Measurements from ENCODE around the gene ANAPC1. TPM values are rescaled to one million over a fixed set of nuclear protein-coding genes. Genes with fewer than 3 reads are reported as not detected.
A peak's percentile ranks its signal among the peaks of the same experiment; 100 is the strongest.
"Not testable (repeated sequence)": the region's sequence is repeated elsewhere in the genome, so short reads cannot be mapped to it uniquely, and the experiment has no call there.

Gene ANAPC1
- total RNA-seq, 6 experiments from 2014 or later = 14.4 to 40.3 (median 17.7) TPM

- H3K36me3 ChIP-seq = no peaks in the 10 kb centered on the region
- H3K4me3 ChIP-seq = no peak overlapping the region
- peaks cover 0 to 29% (median 10%) of the 10 kb centered on the region in 4 donors for H3K4me1 ChIP-seq
- no peaks in the 10 kb centered on the region for H3K9me3 ChIP-seq
- ATAC-seq (no peak), DNase-seq (no peak)
- no peaks in the 10 kb centered on the region for H3K27me3 ChIP-seq
- 45% methylated on average over 3 of the region's 3 CpGs for WGBS (ENCODE audit: insufficient coverage, low coverage, low lambda C conversion rate, missing lambda C conversion rate)
- H3K27ac ChIP-seq = no peak overlapping the region
- TF ChIP-seq CTCF (IDR thresholded peaks at IDR 0.05) (no peak), POLR2A (IDR thresholded peaks at IDR 0.05) (no peak)
- intact Hi-C loops (cut with DNase I) = no loop called here
Measured at GRCh38 chr2:111896024-111896423, 12.0 kb upstream of the ANAPC1 start.

GRCh38 chr2:111884592-111884964, 585 bp upstream of the ANAPC1 start:
- Histone ChIP-seq H3K36me3 (peaks cover 0 to 8% (median 0%) of the 10 kb centered on the region in 4 donors), H3K27me3 (no peaks in the 10 kb centered on the region), H3K27ac (peak overlapping the region; percentile 70 to 84 (median 79)), H3K4me1 (peaks cover 0 to 8% (median 3%) of the 10 kb centered on the region in 4 donors), H3K9me3 (no peaks in the 10 kb centered on the region), H3K4me3 (peak overlapping the region; percentile 98 to 100 (median 99))
- ATAC-seq = peak; percentile 12 to 41 (median 18)
- TF ChIP-seq CTCF (IDR thresholded peaks at IDR 0.05) (no peak), POLR2A (IDR thresholded peaks at IDR 0.05) (no peak)
- intact Hi-C loops (cut with DNase I) = no loop called here
- WGBS (ENCODE audit: insufficient coverage, low coverage, low lambda C conversion rate, missing lambda C conversion rate) = 21% methylated on average over 6 of the region's 11 CpGs
- no peak for DNase-seq

- DNase-seq; H3K9me3 ChIP-seq; H3K27ac ChIP-seq; H3K4me1 ChIP-seq; H3K36me3 ChIP-seq; H3K27me3 ChIP-seq; H3K4me3 ChIP-seq; intact Hi-C loops (cut with DNase I); ATAC-seq: not testable (repeated sequence)
- 83% methylated on average over 2 of the region's 2 CpGs for WGBS (ENCODE audit: insufficient coverage, low coverage, low lambda C conversion rate, missing lambda C conversion rate)
Measured at GRCh38 chr2:111872806-111873205, 11.2 kb downstream of the ANAPC1 start.

GRCh38 chr2:111865124-111865523, 18.9 kb downstream of the ANAPC1 start:
- H3K4me3 ChIP-seq; H3K27ac ChIP-seq; intact Hi-C loops (cut with DNase I); H3K4me1 ChIP-seq; H3K36me3 ChIP-seq; DNase-seq; H3K27me3 ChIP-seq; H3K9me3 ChIP-seq: not testable (repeated sequence)
- peak in 1 of 4 donors; percentile 27 for ATAC-seq
- WGBS (ENCODE audit: insufficient coverage, low coverage, low lambda C conversion rate, missing lambda C conversion rate) = 25% methylated on average over 2 of the region's 3 CpGs

- H3K4me1 ChIP-seq; DNase-seq; H3K27me3 ChIP-seq; H3K4me3 ChIP-seq; intact Hi-C loops (cut with DNase I); H3K36me3 ChIP-seq; H3K9me3 ChIP-seq; H3K27ac ChIP-seq; ATAC-seq: not testable (repeated sequence)
- 0% methylated on average over 2 of the region's 3 CpGs for WGBS (ENCODE audit: insufficient coverage, low coverage, low lambda C conversion rate, missing lambda C conversion rate)
Measured at GRCh38 chr2:111860005-111860404, 24.0 kb downstream of the ANAPC1 start.

GRCh38 chr2:111852544-111852943, 31.4 kb downstream of the ANAPC1 start:
- ATAC-seq; H3K27ac ChIP-seq; H3K27me3 ChIP-seq; H3K4me3 ChIP-seq; H3K9me3 ChIP-seq; intact Hi-C loops (cut with DNase I); DNase-seq; H3K36me3 ChIP-seq; H3K4me1 ChIP-seq: not testable (repeated sequence)
- WGBS (ENCODE audit: insufficient coverage, low coverage, low lambda C conversion rate, missing lambda C conversion rate) = 80% methylated on average over 2 of the region's 3 CpGs

- intact Hi-C loops (cut with DNase I); H3K4me1 ChIP-seq; H3K36me3 ChIP-seq; H3K27me3 ChIP-seq; DNase-seq; H3K9me3 ChIP-seq; H3K4me3 ChIP-seq; H3K27ac ChIP-seq: not testable (repeated sequence)
- peak; percentile 73 to 76 (median 75) for ATAC-seq
- 8% methylated on average over 4 of the region's 4 CpGs for WGBS (ENCODE audit: insufficient coverage, low coverage, low lambda C conversion rate, missing lambda C conversion rate)
- TF ChIP-seq CTCF (IDR thresholded peaks at IDR 0.05) = peak; percentile 26 to 51 (median 50)
Measured at GRCh38 chr2:111850646-111851045, 33.3 kb downstream of the ANAPC1 start.

- H3K9me3 ChIP-seq; H3K36me3 ChIP-seq; H3K4me1 ChIP-seq; H3K4me3 ChIP-seq; intact Hi-C loops (cut with DNase I); H3K27me3 ChIP-seq; DNase-seq; H3K27ac ChIP-seq: not testable (repeated sequence)
- peak; percentile 64 to 73 (median 70) for ATAC-seq
- WGBS (ENCODE audit: insufficient coverage, low coverage, low lambda C conversion rate, missing lambda C conversion rate) = 44% methylated on average over 2 of the region's 3 CpGs
Measured at GRCh38 chr2:111839625-111840282, 44.2 kb downstream of the ANAPC1 start.

GRCh38 chr2:111838992-111839391, 45.0 kb downstream of the ANAPC1 start:
- ATAC-seq; H3K4me1 ChIP-seq; H3K36me3 ChIP-seq; H3K9me3 ChIP-seq; H3K4me3 ChIP-seq; DNase-seq; H3K27me3 ChIP-seq; intact Hi-C loops (cut with DNase I); H3K27ac ChIP-seq: not testable (repeated sequence)
- WGBS (ENCODE audit: insufficient coverage, low coverage, low lambda C conversion rate, missing lambda C conversion rate) = 58% methylated on average over 1 of the region's 1 CpG

Measured in right lobe of liver (tissue), 6 donors.